H1 (cell line): ENCODE results near the gene SYTL1. TPM values are rescaled to one million over a fixed set of nuclear protein-coding genes. Genes with fewer than 3 reads are reported as not detected.
A peak's percentile ranks its signal among the peaks of the same experiment; 100 is the strongest.

Source experiments
- CTCF ChIA-PET: fragments of 300-600 bp; sonication (Branson Sonifier 250); formaldehyde crosslinking; loops from one replicate; lab custom pipeline; 2021; ENCODE audit not compliant: partially characterized antibody; lab: Charles Lee
- POLR2A ChIA-PET: fragments of 300-600 bp; sonication (Branson Sonifier 250); formaldehyde crosslinking; loops from one replicate; lab custom pipeline; 2021; ENCODE audit warnings: inconsistent platforms; ENCODE audit not compliant: partially characterized antibody; lab: Charles Lee
- DNase-seq, 2 experiments: peaks; one replicate each; pipeline versions ENCODE4 v3.0.0 to v3.0.0-alpha.2; 2010 to 2022; ENCODE audit warnings: low spot score in 2 of 2, low read depth in 1 of 2, mixed read lengths in 1 of 2
- FAIRE-seq: peaks from 2 replicates; lab custom pipeline; 2011; peaks lifted over from hg19 to GRCh38; lab: Jason Lieb, UNC
- H2AFZ ChIP-seq: 2 replicates; pipeline ENCODE4 v1.8.1; 2012; ENCODE audit warnings: low read length, inconsistent platforms
- H2AK5ac ChIP-seq: 2 replicates; pipeline ENCODE4 v1.6.1; 2013; ENCODE audit warnings: low read depth, low read length
- H2BK120ac ChIP-seq: replicated peaks from 2 replicates; pipeline ENCODE3; 2013; ENCODE audit warnings: low read depth, low read length, inconsistent platforms
- H2BK12ac ChIP-seq: 2 replicates; pipeline ENCODE4 v1.6.1; 2013; ENCODE audit warnings: low read depth, low read length
- H2BK15ac ChIP-seq: 2 replicates; pipeline ENCODE4 v1.6.1; 2013; ENCODE audit warnings: low read length
- H2BK20ac ChIP-seq: 2 replicates; pipeline ENCODE4 v1.6.1; 2013; ENCODE audit warnings: low read length
- H2BK5ac ChIP-seq: 2 replicates; pipeline ENCODE4 v1.6.1; 2013; ENCODE audit warnings: low read depth, low read length
- H3K14ac ChIP-seq: 2 replicates; pipeline ENCODE4 v1.6.1; 2013; ENCODE audit warnings: inconsistent platforms; ENCODE audit not compliant: insufficient read length
- H3K18ac ChIP-seq: 2 replicates; pipeline ENCODE4 v1.6.1; 2013; ENCODE audit warnings: low read length; ENCODE audit errors: extremely low read depth
- H3K23ac ChIP-seq: 2 replicates; pipeline ENCODE4 v1.6.1; 2013; ENCODE audit warnings: inconsistent platforms; ENCODE audit not compliant: insufficient read length
- H3K23me2 ChIP-seq: 2 replicates; pipeline ENCODE4 v1.6.1; 2013; ENCODE audit warnings: low read depth, low read length
- H3K27ac ChIP-seq: 2 replicates; pipeline ENCODE4 v1.6.1; 2011; ENCODE audit warnings: low read depth, low read length, inconsistent platforms
- H3K27me3 ChIP-seq, 4 experiments: replicated peaks in 1 of 4; 1 replicate in 1 of 4; 2 replicates in 3 of 4; pipeline versions ENCODE4 v1.6.1 to v1.8.1; 2011 to 2013; ENCODE audit warnings: low read length in 3 of 4, mild to moderate bottlenecking in 3 of 4, inconsistent platforms in 2 of 4, mixed read lengths in 2 of 4, moderate library complexity in 1 of 4; ENCODE audit not compliant: control insufficient read depth in 3 of 4, insufficient read depth in 3 of 4; ENCODE audit errors: extremely low read depth in 1 of 4
- H3K36me3 ChIP-seq, 4 experiments: 2 replicates each; pipeline versions ENCODE4 v1.6.1 to v1.8.1; 2011 to 2013; ENCODE audit warnings: mild to moderate bottlenecking in 4 of 4, low read length in 3 of 4, moderate library complexity in 2 of 4, control low read depth in 1 of 4, inconsistent platforms in 1 of 4; ENCODE audit not compliant: insufficient read depth in 4 of 4, control insufficient read depth in 2 of 4
- H3K4ac ChIP-seq: replicated peaks from 2 replicates; pipeline ENCODE3; 2013; ENCODE audit warnings: low read length, low read depth, mixed read lengths, inconsistent platforms; ENCODE audit not compliant: insufficient read length
- H3K4me1 ChIP-seq, 4 experiments: replicated peaks in 1 of 4; 1 replicate in 1 of 4; 2 replicates in 3 of 4; pipeline versions ENCODE4 v1.6.1 to v1.8.1; 2011 to 2013; ENCODE audit warnings: low read length in 3 of 4, inconsistent platforms in 2 of 4, mixed read lengths in 1 of 4; ENCODE audit not compliant: insufficient read depth in 4 of 4, control insufficient read depth in 3 of 4
- H3K4me2 ChIP-seq, 2 experiments: 2 replicates each; pipeline versions ENCODE4 v1.6.1 to v1.8.1; 2011 to 2013; ENCODE audit warnings: low read depth in 2 of 2, low read length in 2 of 2, control low read depth in 1 of 2, inconsistent platforms in 1 of 2, mild to moderate bottlenecking in 1 of 2; ENCODE audit not compliant: insufficient read depth in 1 of 2
- H3K4me3 ChIP-seq, 4 experiments: fragments of 200-600, 300-600 bp in 1 of 4; sonication (generic), shearing (Covaris generic), sonication (Bioruptor Twin) in 1 of 4; 2 replicates each; pipeline versions ENCODE4 v1.5.1 to v1.8.1; 2011 to 2016; ENCODE audit warnings: low read length in 4 of 4, low read depth in 3 of 4, control low read depth in 2 of 4, inconsistent platforms in 2 of 4, mild to moderate bottlenecking in 2 of 4, mixed read lengths in 1 of 4, moderate library complexity in 1 of 4; ENCODE audit not compliant: insufficient read depth in 2 of 4; ENCODE audit errors: extremely low read depth in 1 of 4
- H3K56ac ChIP-seq: replicated peaks from 2 replicates; pipeline ENCODE3; 2013; ENCODE audit warnings: low read depth, mild to moderate bottlenecking, mixed read lengths, low read length, inconsistent platforms; ENCODE audit not compliant: insufficient read length
- H3K79me1 ChIP-seq: 2 replicates; pipeline ENCODE4 v1.6.1; 2013; ENCODE audit warnings: low read depth, low read length, control low read depth
- H3K79me2 ChIP-seq, 2 experiments: 2 replicates each; pipeline versions ENCODE4 v1.6.1 to v1.8.1; 2012 to 2013; ENCODE audit warnings: low read length in 2 of 2, mild to moderate bottlenecking in 2 of 2, inconsistent platforms in 1 of 2; ENCODE audit not compliant: insufficient read depth in 2 of 2, control insufficient read depth in 1 of 2
- H3K9ac ChIP-seq, 4 experiments: replicated peaks in 1 of 4; 1 replicate in 1 of 4; 2 replicates in 3 of 4; pipeline versions ENCODE4 v1.6.1 to v1.8.1; 2011 to 2013; ENCODE audit warnings: low read depth in 3 of 4, low read length in 3 of 4, control low read depth in 2 of 4, mild to moderate bottlenecking in 2 of 4, moderate library complexity in 2 of 4, inconsistent platforms in 1 of 4; ENCODE audit errors: extremely low read depth in 1 of 4
- H3K9me3 ChIP-seq, 2 experiments: 2 replicates each; pipeline versions ENCODE4 v1.6.1 to v1.8.1; 2012 to 2013; ENCODE audit warnings: mild to moderate bottlenecking in 2 of 2, moderate library complexity in 2 of 2, control low read depth in 1 of 2, inconsistent platforms in 1 of 2, low read depth in 1 of 2, low read length in 1 of 2, mixed read lengths in 1 of 2; ENCODE audit not compliant: insufficient read depth in 2 of 2
- H4K20me1 ChIP-seq, 2 experiments: replicated peaks in 1 of 2; 2 replicates each; pipeline versions ENCODE3 to v1.8.1; 2011 to 2013; ENCODE audit warnings: inconsistent platforms in 2 of 2, low read length in 2 of 2, mild to moderate bottlenecking in 1 of 2; ENCODE audit not compliant: insufficient read depth in 2 of 2, control insufficient read depth in 1 of 2
- H4K5ac ChIP-seq: 2 replicates; pipeline ENCODE4 v1.6.1; 2013; ENCODE audit warnings: low read length, low read depth, mixed read lengths, inconsistent platforms; ENCODE audit not compliant: insufficient read length
- H4K8ac ChIP-seq: 2 replicates; pipeline ENCODE4 v1.8.0; 2013; ENCODE audit warnings: mild to moderate bottlenecking, moderate library complexity, low read length, inconsistent platforms; ENCODE audit not compliant: insufficient read depth; ENCODE audit errors: extremely low read depth
- H4K91ac ChIP-seq: replicated peaks from 2 replicates; pipeline ENCODE3; 2013; ENCODE audit warnings: low read length, mixed read lengths, inconsistent platforms; ENCODE audit not compliant: insufficient read length
- ASH2L ChIP-seq: fragments of 200-600, 300-600 bp; sonication (generic); IDR thresholded peaks from one replicate; pipeline ENCODE4 v1.7.1; 2017; ENCODE audit warnings: low read length
- BCL11A ChIP-seq, 2 experiments: IDR thresholded peaks; one replicate each; pipeline ENCODE4 v1.6.1; 2011; ENCODE audit warnings: low read depth in 2 of 2, low read length in 2 of 2, mild to moderate bottlenecking in 2 of 2
- BRCA1 ChIP-seq: IDR thresholded peaks from 2 replicates; pipeline ENCODE4 v1.6.1; 2012; ENCODE audit warnings: low read depth, low read length, improper control_type of control experiment
- EP300 ChIP-seq, 2 experiments: IDR thresholded peaks; 1 replicate in 1 of 2; 2 replicates in 1 of 2; pipeline ENCODE4 v1.6.1; 2011 to 2012; ENCODE audit warnings: low read depth in 2 of 2, low read length in 2 of 2, mild to moderate bottlenecking in 2 of 2, borderline replicate concordance in 1 of 2, inconsistent platforms in 1 of 2, moderate library complexity in 1 of 2
- JUN ChIP-seq: IDR thresholded peaks from 2 replicates; pipeline ENCODE4 v1.6.1; 2011; ENCODE audit warnings: low read depth, mild to moderate bottlenecking, improper control_type of control experiment, low read length
- KDM5A ChIP-seq: fragments of 200-600 bp; IDR thresholded peaks from 2 replicates; pipeline ENCODE4 v1.7.1; 2012; ENCODE audit warnings: mild to moderate bottlenecking, low read length, inconsistent platforms, mixed read lengths
- TCF12 ChIP-seq: IDR thresholded peaks from 2 replicates; pipeline ENCODE4 v1.6.1; 2011; ENCODE audit warnings: low read depth, mild to moderate bottlenecking, low read length
- WGBS, 2 experiments: shearing (Covaris generic) in 1 of 2; methylation state at CpG; one replicate each; pipeline versions ENCODE4 v1.1.6 to v1.1.7; 2013 to 2015; ENCODE audit warnings: low lambda C conversion rate in 2 of 2, mixed read lengths in 2 of 2, inconsistent platforms in 1 of 2, low coverage in 1 of 2, missing lambda C conversion rate in 1 of 2; ENCODE audit not compliant: insufficient replicate concordance in 2 of 2, insufficient coverage in 1 of 2, insufficient read length in 1 of 2; ENCODE audit errors: extremely low coverage in 1 of 2, missing lambda C conversion rate in 1 of 2; 5-methylcytosine and 5-hydroxymethylcytosine counted together
- polyA plus RNA-seq, 7 experiments: library from polyadenylated mRNA; depleted of rRNA in 3 of 7; stranded (reverse) in 5 of 7; unstranded in 2 of 7; fragments of >200 nt in 5 of 7; fragments of 200-250 nt in 2 of 7; gene quantifications; 1 replicate in 5 of 7; 2 replicates in 1 of 7; 4 replicates in 1 of 7; pipeline versions ENCODE4 v1.2.1 to v1.2.3, GENCODE V29; 2011 to 2013; ENCODE audit warnings: missing spikeins in 2 of 7, mixed read lengths in 2 of 7
- total RNA-seq: library from RNA; stranded (reverse); fragmentation: NEBNext Ultra II Directional; extraction: Animal tissue kit (Norgen Biotek cat#: 25700); gene quantifications from 2 replicates; pipeline ENCODE4 v1.2.1, GENCODE V29; 2021
- TF ChIP-seq, protein P1 (sequence below): IDR thresholded peaks from 2 replicates; pipeline ENCODE4 v1.6.1; 2012; ENCODE audit warnings: inconsistent platforms

SYTL1 gene
- total and polyA plus RNA-seq, 2 of the 8 experiments (the other 6 are each of a cell fraction or from before 2014, with no cell fraction given): 6.4 to 19.5 TPM

DNA sequence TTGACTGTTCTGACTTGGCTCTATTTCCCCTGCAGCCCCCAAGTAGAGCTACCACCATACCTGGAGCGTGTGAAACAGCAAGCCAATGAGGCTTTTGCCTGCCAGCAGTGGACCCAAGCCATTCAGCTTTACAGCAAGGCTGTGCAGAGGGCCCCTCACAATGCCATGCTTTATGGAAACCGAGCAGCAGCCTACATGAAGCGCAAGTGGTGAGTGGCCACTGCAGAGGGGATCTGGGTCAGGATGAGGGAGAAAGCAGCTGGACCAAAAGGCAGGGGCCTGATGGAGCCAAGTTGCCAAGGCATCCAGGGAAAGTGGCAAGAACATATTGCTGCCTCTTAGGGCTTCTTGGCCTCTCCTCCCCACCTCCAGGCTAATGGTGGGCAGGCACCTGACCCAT, 43.9 kb upstream of the SYTL1 start:
- POLR2A ChIA-PET: interaction anchor here (0.9 to 2.4 kb wide), 3 partner anchors 9 to 99 kb away, joined by 3 to 7 read pairs (median 3); no protein-coding TSS in a partner anchor
- no peaks in the 10 kb centered on the region for H3K9me3 ChIP-seq
- no peak overlapping the region for H2BK15ac ChIP-seq
- H3K27me3 ChIP-seq: no peaks in the 10 kb centered on the region
- H2BK12ac ChIP-seq: no peak overlapping the region
- H3K23me2 ChIP-seq: no peaks in the 10 kb centered on the region
- DNase-seq: no peak
- no peak overlapping the region for H3K56ac ChIP-seq
- no peak overlapping the region for H3K4ac ChIP-seq
- no peaks in the 10 kb centered on the region; a peak in 1 of 8 replicates for H3K36me3 ChIP-seq
- FAIRE-seq: no peak
- H3K4me3 ChIP-seq: no peak overlapping the region
- no peak overlapping the region for H3K4me2 ChIP-seq
- H2AFZ ChIP-seq: no peak overlapping the region
- no peaks in the 10 kb centered on the region for H3K79me1 ChIP-seq
- H2BK20ac ChIP-seq: no peak overlapping the region
- peaks cover 0 to 22% (median 11%) of the 10 kb centered on the region in 4 experiments; a peak in 6 of 7 replicates for H3K4me1 ChIP-seq
- H3K14ac ChIP-seq: no peak overlapping the region
- no peak overlapping the region for H4K91ac ChIP-seq
- H2BK120ac ChIP-seq: no peak overlapping the region
- no peak overlapping the region for H2BK5ac ChIP-seq
- no peak overlapping the region for H3K18ac ChIP-seq
- H3K27ac ChIP-seq: no peak overlapping the region
- H3K9ac ChIP-seq: no peak overlapping the region
- peak overlapping the region; percentile 6; the same call in 1 of the 2 replicates for H4K8ac ChIP-seq
- CTCF ChIA-PET: interaction anchor here (0.5 to 17.9 kb wide), 32 partner anchors 7 to 365 kb away, joined by 3 to 321 read pairs (median 10); partner anchors contain the start of genes AHDC1, CD164L2, FCN3 and GPR3
- no peak overlapping the region for H4K5ac ChIP-seq
- H3K79me2 ChIP-seq: no peaks in the 10 kb centered on the region
- H4K20me1 ChIP-seq: no peaks in the 10 kb centered on the region
- TF ChIP-seq, protein P1, sequence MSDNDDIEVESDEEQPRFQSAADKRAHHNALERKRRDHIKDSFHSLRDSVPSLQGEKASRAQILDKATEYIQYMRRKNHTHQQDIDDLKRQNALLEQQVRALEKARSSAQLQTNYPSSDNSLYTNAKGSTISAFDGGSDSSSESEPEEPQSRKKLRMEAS: no peak
- no peak for TF ChIP-seq EP300 (IDR thresholded peaks at IDR 0.05; ENCODE audit: borderline replicate concordance in 1 of 2, low read depth in 2 of 2, low read length in 2 of 2)
- TF ChIP-seq JUN: no peak
- TF ChIP-seq BCL11A (IDR thresholded peaks at IDR 0.05; ENCODE audit: low read depth in 2 of 2, low read length in 2 of 2): no peak
- TF ChIP-seq TCF12: no peak
- TF ChIP-seq ASH2L: no peak
- no peak for TF ChIP-seq BRCA1
- no peak for TF ChIP-seq KDM5A
- 100% methylated on average over 2 of the region's 3 CpGs; no CpG with 5 or more reads in 1 of the 2 experiments for WGBS, 2 experiments
- H3K23ac ChIP-seq: no peak overlapping the region
- H2AK5ac ChIP-seq: no peak overlapping the region
